Mononuclear cell (primary cell): ENCODE measurements around the gene HOXA13. TPM values are rescaled to one million over a fixed set of nuclear protein-coding genes. Genes with fewer than 3 reads are reported as not detected.

Experiments used
- H3K27me3 ChIP-seq: 2 replicates; pipeline ENCODE4 v1.6.0; 2011; ENCODE audit warnings: low read length, control low read depth; ENCODE audit not compliant: insufficient read depth
- H3K4me1 ChIP-seq: 2 replicates; pipeline ENCODE4 v1.5.1; 2011; ENCODE audit warnings: mild to moderate bottlenecking, low read length, control low read depth; ENCODE audit not compliant: insufficient read depth
- H3K4me3 ChIP-seq: 2 replicates; pipeline ENCODE4 v1.5.1; 2011; ENCODE audit warnings: mild to moderate bottlenecking, low read length, moderate library complexity
- H3K9me3 ChIP-seq: 2 replicates; pipeline ENCODE4 v1.5.1; 2011; ENCODE audit warnings: low read depth, mild to moderate bottlenecking, control low read depth, low read length
- total RNA-seq: library from RNA; depleted of rRNA; stranded (reverse); fragments of >200 nt; gene quantifications from one replicate; pipeline ENCODE4 v1.2.3, GENCODE V29; 2012

HOXA13 gene
- total RNA-seq, 1 donor: under 0.01 TPM

DNA sequence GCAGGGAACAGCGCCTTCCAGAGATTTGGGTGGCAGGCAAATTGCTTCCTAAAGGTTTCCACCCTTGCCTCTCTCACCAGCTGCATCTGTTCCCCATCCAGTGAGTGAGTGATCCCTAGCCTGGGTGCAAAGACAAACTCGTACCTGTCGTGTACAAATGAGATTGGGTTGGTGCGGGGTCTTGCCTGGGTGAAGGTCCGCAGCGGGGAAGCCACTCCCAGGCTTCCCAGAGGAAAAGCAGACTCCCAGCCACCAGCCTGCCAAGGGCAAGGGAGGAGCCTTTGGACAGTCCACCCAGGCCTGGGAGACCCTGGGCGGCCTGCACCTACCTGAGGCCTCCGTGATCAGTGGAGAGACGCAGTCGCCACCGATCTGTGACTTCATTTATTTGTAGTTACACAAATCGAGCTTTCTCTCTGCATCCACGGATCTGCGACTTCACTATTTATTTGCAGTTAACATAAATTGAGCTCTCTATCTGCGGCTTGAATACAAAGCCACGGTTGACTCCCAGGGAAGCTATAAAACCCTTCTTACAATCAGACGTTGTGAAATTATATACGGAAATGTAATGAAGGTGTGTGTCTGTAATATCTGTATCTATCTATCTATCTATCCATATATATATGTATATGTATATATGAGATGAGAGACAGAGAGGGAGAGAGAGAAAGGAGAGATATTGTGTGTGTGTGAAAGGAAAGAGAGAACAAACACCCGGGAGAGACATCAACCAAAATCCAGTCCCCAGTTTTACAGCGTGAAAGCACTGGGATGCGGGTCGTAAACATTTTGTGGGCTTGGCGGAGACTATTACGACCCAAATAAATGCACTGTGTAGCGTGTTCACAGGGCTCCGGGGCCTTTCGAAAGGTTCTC lies 40.4 kb downstream of the HOXA13 start:
- Histone ChIP-seq H3K4me3 (no peak overlapping the region), H3K4me1 (peaks cover 61% of the 10 kb centered on the region)

DNA sequence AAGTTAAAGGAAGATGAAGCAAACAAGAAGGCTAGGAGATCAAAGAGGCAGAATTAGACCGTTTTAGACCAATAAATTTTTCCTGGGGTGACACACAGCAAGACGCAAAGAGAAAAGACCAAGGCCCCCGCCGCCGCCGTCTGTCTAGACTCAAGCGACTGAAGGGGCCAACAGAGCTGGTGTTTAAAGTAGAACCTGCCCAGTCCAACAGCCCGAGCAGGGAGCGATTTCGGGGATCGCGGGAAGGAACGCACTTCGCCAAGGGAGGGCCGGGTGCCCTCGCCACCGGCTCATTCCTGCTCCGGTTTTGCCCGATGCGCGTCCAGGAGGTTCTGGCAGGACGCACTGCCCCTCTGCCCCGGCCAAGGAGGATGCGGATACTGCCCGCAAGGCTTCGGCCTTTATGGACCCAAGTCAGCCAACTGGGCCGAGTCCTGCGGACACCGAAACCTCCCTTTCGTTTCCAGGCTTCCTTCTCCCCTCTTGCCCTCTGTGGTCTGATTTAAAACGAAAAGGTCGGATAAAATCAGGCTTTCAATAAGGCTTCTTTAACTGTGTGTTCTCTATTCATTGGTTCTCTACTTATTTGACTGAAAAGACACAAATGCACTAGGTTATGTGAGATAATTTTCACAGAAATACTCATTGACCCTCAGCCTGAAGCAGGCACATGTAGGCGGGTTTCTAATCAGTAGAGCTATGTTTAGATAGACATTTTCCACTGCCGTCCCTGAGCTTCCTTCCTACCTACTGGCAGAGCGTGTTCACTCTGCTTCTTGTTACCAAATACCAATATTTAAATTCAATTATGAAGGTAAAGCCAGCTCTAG lies 41.2 kb downstream of the HOXA13 start:
- peaks cover 53% of the 10 kb centered on the region for H3K4me1 ChIP-seq
- no peak overlapping the region for H3K4me3 ChIP-seq
- no peaks in the 10 kb centered on the region for H3K9me3 ChIP-seq
- H3K27me3 ChIP-seq: peaks cover 91% of the 10 kb centered on the region

More for the DNA sequence above, 40.4 kb downstream of the HOXA13 start:
- Histone ChIP-seq H3K9me3 (no peaks in the 10 kb centered on the region), H3K27me3 (peaks cover 91% of the 10 kb centered on the region)

DNA sequence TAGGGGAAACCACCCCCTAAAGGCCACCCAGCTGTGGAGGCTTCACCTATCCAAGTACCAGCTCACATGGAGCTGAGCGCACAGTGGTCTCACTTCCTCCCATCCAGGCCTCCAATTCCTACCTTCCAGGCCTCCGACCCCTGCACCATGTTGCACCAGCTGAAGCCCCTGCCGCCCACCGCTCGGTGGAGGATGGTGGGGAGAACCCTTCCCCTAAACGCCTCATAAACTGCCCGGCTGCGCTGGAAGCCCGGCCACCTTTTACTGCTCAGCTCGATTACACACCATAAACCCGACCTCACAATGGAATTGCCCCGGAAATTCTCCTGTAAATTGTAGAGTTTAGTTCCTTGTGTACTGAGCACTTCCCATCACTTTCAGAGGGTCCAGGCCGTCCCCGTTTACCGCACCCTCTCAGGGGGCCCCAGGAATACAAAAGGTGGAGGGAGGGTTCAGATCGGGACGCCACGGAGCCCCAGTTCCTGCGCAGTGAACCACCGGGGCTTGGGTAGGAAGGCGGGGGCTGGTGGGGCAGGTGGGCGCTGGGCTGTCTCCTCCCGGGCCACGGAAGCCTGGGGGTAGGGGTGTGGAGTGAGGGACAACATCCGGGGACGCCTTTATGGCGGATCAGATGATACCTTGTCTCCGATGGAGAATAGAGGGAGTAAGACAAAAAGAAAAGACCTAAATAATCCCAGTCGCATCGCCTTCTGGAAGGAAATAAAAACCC lies 42.0 kb downstream of the HOXA13 start:
- Histone ChIP-seq H3K9me3 (no peaks in the 10 kb centered on the region), H3K4me1 (peaks cover 49% of the 10 kb centered on the region)

DNA sequence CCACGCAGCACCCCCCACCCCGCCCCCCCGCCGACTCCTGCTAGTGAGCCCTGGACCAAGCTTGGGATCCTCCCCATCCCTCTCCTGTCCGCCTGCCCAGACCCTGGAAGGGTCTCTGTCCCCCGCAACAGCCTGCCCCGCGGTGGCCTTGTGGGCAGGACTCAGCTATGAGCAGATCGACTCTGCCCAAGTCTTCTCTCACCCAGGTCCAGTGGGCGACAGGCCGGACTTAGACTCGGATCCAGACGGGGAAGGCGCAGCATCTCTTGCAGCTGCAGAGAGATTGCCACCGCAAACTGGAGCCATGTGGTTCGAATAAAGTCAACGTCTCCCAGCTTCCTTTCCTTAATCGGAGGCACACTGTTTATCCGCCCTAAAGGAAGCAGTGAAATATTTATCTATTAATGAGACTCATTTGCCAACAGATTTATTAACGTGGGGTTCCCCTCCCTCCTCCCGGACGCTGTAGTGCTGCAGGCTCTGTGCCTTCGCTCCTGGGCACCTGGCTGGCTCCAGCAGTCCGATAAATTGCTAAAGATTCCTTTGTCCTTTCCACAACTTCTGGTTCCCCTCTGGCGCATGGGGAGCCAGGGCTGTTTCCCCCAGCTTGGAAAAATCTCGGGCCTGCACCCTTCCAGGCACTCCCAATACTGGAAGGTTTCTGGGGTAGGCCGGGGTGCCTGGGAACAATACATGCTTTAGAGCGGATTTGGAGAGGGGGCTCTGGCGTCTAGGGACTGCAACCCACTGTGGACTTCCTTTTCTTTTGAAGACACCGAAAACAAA lies 42.8 kb downstream of the HOXA13 start:
- Histone ChIP-seq H3K4me1 (peaks cover 56% of the 10 kb centered on the region), H3K4me3 (no peak overlapping the region), H3K9me3 (no peaks in the 10 kb centered on the region), H3K27me3 (peaks cover 91% of the 10 kb centered on the region)

More for the DNA sequence above, 42.0 kb downstream of the HOXA13 start:
- no peak overlapping the region for H3K4me3 ChIP-seq
- peaks cover 91% of the 10 kb centered on the region for H3K27me3 ChIP-seq

DNA sequence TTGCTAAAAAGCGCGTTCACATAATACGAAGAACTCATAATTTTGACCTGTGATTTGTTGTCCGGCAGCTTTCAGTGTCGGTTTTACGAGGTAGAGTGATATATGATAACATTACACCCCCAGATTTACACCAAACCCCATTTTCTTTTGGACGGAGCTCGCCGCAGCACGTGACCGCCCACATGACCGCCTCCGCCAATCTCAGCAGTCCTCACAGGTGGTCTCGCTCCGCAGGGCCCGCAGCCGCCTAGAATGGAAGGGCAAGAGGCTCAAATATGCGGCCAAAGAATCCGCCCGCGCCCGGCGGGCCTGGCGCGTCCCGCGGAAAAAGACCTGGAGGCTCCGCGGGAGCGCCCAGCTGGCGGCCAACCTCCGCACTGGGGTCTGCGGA lies 43.4 kb downstream of the HOXA13 start, which contains the start of gene HOXA7:
HOXA7 (minus strand) TSS at position 168 of the 391 bp plus-strand sequence; CDS start at position 38, 130 bp downstream.
- Histone ChIP-seq H3K27me3 (peaks cover 92% of the 10 kb centered on the region), H3K4me1 (peaks cover 57% of the 10 kb centered on the region), H3K4me3 (no peak within 1 kb of the TSS), H3K9me3 (no peaks in the 10 kb centered on the region)

DNA sequence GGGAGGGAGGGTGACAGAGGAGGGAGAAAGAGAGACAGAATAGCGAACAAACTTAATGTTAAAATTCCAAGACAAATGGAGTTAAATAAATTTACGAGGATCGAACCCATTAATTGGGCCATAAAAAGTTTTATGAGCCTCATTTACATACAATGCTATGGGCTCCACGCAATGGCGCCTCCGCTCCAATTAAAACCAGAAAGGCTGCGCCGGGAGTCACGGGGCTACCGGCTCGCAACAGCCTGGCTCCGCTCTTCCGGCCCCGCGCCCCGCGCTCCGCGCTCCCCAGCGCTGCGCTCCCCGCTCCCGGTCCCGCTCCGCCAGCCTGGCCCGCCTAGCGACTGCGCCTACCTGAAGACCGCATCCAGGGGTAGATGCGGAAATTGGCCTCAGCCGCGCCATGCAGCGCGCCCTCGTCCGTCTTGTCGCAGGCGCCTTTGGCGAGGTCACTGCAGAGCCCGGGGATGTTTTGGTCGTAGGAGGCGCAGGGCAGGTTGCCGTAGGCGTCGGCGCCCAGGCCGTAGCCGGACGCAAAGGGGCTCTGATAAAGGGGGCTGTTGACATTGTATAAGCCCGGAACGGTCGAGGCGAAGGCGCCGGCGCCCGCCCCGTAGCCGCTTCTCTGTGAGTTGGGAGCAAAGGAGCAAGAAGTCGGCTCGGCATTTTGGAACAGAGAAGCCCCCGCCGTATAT lies 43.9 kb downstream of the HOXA13 start:
- peaks cover 97% of the 10 kb centered on the region for H3K27me3 ChIP-seq
- H3K4me1 ChIP-seq: peaks cover 59% of the 10 kb centered on the region
- no peak overlapping the region for H3K4me3 ChIP-seq
- H3K9me3 ChIP-seq: no peaks in the 10 kb centered on the region

DNA sequence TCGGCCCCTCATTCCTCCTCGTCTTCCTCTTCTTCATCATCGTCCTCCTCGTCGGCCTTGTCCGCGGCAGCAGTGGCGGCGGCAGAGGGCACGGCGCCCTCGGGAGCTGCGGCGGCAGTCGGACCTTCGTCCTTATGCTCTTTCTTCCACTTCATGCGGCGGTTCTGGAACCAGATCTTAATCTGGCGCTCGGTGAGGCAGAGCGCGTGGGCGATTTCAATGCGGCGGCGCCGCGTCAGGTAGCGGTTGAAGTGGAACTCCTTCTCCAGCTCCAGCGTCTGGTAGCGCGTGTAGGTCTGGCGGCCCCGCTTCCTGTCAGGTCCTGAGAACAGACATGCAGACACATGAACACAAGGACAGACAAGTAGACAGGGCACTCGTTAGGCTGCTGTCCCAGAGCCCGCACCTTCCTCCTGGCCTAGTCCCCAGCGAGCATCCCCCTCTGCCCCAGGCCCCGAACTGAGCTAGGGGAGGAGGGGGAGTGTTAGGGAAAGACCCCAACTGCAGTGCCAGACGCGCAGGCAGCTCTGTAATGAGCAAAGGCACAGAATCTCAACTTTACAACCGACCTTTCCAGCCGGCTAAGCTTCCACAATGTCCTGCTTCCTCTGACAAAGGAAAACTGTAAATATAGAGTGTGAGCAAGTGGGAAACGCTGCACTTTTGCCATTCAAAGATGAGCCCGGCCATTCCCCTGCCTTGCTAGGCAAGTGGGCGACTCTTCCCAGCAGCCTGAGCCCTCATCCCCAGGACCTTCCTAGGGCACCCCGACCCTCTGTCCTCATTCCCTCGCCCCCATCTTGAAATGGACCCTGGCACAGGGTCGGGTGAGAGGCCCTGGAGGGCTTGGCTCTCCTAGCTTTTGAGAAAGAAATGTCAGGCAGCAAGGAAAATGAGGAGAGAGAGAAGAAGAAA lies 44.7 kb downstream of the HOXA13 start:
- Histone ChIP-seq H3K4me1 (peaks cover 59% of the 10 kb centered on the region), H3K27me3 (peaks cover 98% of the 10 kb centered on the region), H3K4me3 (no peak overlapping the region), H3K9me3 (no peaks in the 10 kb centered on the region)

DNA sequence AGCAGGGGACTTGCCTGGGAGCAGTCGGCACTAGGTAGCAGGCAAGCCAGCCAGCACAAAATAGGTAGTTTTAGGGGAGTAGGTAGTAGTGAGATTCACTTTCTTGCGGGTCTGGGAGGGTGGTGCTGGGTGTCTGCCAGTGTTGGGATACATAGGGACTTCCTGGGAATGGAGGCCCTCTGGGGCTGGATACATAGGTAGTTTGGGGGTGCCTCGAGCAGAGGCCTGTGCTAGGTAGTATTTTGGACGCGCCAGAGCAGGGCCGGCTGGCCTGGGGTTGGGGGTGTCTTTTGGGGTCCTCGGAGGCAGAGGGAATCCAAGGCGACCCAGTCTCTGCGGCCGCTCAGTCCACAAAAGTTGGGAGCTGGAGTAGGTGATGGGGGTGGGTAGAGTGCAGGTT lies 45.5 kb downstream of the HOXA13 start:
- Histone ChIP-seq H3K9me3 (no peaks in the 10 kb centered on the region), H3K4me1 (peaks cover 56% of the 10 kb centered on the region)

DNA sequence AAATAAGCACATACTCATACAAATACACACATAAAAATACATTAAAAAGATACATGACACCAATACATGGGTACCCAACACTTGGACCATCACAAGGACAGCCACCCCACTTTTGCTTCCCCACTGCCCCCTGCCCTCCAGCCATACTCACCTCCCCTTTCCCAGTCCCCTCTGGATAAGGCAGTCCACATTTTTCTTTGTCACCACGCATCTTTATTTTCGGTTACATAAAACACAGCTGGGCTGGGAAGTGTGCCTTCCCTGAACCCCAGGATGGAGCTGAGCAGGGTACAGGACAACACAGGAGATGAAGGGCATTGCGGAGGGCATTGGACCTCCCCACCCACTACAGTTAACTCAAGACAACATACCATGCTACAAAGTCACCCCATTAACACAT lies 46.4 kb downstream of the HOXA13 start:
- Histone ChIP-seq H3K27me3 (peaks cover 98% of the 10 kb centered on the region), H3K4me1 (peaks cover 54% of the 10 kb centered on the region), H3K4me3 (no peak overlapping the region), H3K9me3 (no peaks in the 10 kb centered on the region)

More for the DNA sequence above, 45.5 kb downstream of the HOXA13 start:
- no peak overlapping the region for H3K4me3 ChIP-seq
- H3K27me3 ChIP-seq: peaks cover 98% of the 10 kb centered on the region

DNA sequence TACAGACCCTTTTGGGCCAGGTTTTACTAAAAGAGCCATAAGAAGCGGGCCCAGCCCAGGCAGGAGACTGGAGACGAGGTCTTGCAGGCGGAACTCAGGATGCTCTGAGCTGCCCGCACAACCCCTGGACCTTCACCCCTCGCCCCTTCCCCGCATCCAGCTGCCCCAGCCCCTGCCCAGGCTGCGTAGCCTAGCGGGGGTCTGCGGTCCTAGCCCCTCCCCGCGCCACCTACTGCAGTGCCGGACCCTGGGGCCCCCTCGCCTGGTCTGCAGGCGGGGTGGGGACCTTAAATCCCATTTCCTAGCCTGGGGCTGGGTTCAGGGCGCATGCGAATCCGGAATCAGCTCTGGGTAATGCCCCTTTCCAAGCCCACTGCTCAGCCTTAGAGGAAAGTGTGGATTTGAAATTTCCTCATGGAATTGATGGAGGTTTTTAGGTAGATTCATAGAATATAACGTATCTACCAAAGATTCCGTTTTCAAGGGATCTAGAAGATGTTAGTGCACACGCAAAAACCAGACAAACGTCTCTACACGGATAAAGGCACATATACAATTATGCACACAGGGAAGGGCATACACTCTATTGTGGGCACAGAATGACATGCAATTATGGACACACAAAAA lies 47.0 kb downstream of the HOXA13 start:
- H3K27me3 ChIP-seq: peaks cover 98% of the 10 kb centered on the region
- H3K9me3 ChIP-seq: no peaks in the 10 kb centered on the region
- H3K4me1 ChIP-seq: peaks cover 58% of the 10 kb centered on the region
- H3K4me3 ChIP-seq: no peak overlapping the region

DNA sequence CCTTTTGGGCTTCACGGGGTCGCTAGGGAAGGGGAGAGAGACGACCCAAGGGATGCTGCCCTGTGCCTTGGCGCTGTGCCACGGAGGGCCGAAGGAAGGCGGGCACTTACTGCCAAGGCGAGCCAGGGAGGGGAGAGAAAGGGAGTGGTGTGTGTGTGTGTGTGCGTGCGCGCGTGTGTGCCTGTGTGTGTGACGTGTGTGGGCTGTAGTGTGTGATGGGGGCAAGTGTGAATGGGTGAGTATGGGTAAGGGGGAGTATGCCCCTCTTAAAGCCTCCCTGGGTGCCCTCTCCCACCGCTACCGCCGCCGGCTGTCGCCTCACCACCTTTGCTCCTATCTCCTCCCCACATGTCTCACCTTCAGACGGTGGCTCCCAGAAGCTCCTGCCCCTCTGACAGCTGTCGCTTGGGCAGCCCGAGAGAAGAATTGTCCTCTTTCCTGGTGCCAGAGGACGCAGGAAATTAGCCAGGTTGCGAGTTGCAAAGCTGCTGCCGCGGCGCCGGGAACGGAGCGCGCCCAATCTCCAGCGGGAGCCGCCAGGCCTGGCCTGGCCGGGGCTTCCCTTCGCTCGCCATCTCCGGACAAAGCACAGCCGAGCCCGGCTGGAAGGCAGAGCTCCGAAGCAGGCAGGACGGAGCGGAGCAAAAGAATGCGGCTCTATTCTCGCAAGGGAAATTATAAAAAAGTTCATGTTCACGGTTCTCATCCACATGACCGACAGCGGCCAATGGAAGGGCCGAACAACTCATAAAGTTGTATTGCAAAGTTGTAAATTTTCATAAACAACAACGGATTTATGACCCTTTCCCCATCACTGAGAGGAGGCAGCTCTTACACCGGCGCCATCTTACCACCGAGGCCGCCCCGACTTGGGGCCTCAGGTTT lies 47.7 kb downstream of the HOXA13 start, which contains the start of gene HOXA3:
HOXA3 (minus strand) TSS at position 653 of the 885 bp plus-strand sequence. CDS start 41,943 bp downstream, outside the sequence.
- peaks cover 65% of the 10 kb centered on the region for H3K4me1 ChIP-seq
- no peak within 1 kb of the TSS for H3K4me3 ChIP-seq
- peaks cover 97% of the 10 kb centered on the region for H3K27me3 ChIP-seq
- H3K9me3 ChIP-seq: no peaks in the 10 kb centered on the region
